ENCODE results near the gene LRRC31.

LRRC31 gene

GRCh38 chr3:169812332-169813235, 57.2 kb downstream of the LRRC31 start, which contains the start of the genes LRRC34 and LRRIQ4:
TSS of gene LRRC34 (minus strand) at chr3:169812904. CDS start at chr3:169812548, 356 bp downstream.
TSS of gene LRRIQ4 (plus strand) at chr3:169812870. CDS start at chr3:169821922, 9,052 bp downstream.
- no peak for TF ChIP-seq CTCF (conservative IDR thresholded peaks at IDR 0.05; ENCODE audit: control insufficient read depth, insufficient read depth, low read depth, low read length)
- H3K4me3 ChIP-seq (ENCODE audit: control insufficient read depth, low read depth, low read length): peak within 1 kb of the TSS; percentile 57

GRCh38 chr3:169811631-169812331, 58.0 kb downstream of the LRRC31 start:
- no peak for TF ChIP-seq CTCF (conservative IDR thresholded peaks at IDR 0.05; ENCODE audit: control insufficient read depth, insufficient read depth, low read depth, low read length)
- peak; percentile 82 for DNase-seq (ENCODE audit: low read depth)

More at GRCh38 chr3:169812332-169813235, 57.2 kb downstream of the LRRC31 start, which contains the start of the genes LRRC34 and LRRIQ4:
- peak; percentile 82 for DNase-seq (ENCODE audit: low read depth)

GRCh38 chr3:169809230-169809795, 60.4 kb downstream of the LRRC31 start:
- DNase-seq (ENCODE audit: low read depth): no peak
- no peak overlapping the region for H3K4me3 ChIP-seq (ENCODE audit: control insufficient read depth, low read depth, low read length)
- TF ChIP-seq CTCF (conservative IDR thresholded peaks at IDR 0.05; ENCODE audit: control insufficient read depth, insufficient read depth, low read depth, low read length): no peak

More at GRCh38 chr3:169811631-169812331, 58.0 kb downstream of the LRRC31 start:
- H3K4me3 ChIP-seq (ENCODE audit: control insufficient read depth, low read depth, low read length): peak overlapping the region; percentile 57

GRCh38 chr3:169804681-169805080, 65.1 kb downstream of the LRRC31 start:
- no peak overlapping the region for H3K4me3 ChIP-seq (ENCODE audit: control insufficient read depth, low read depth, low read length)
- no peak for DNase-seq (ENCODE audit: low read depth)

GRCh38 chr3:169792359-169792758, 77.4 kb downstream of the LRRC31 start:
- H3K4me3 ChIP-seq (ENCODE audit: control insufficient read depth, low read depth, low read length): no peak overlapping the region
- DNase-seq (ENCODE audit: low read depth): no peak
- no peak for TF ChIP-seq CTCF (conservative IDR thresholded peaks at IDR 0.05; ENCODE audit: control insufficient read depth, insufficient read depth, low read depth, low read length)

More at GRCh38 chr3:169804681-169805080, 65.1 kb downstream of the LRRC31 start:
- TF ChIP-seq CTCF (conservative IDR thresholded peaks at IDR 0.05; ENCODE audit: control insufficient read depth, insufficient read depth, low read depth, low read length): no peak

GRCh38 chr3:169790687-169791429, 78.9 kb downstream of the LRRC31 start:
- no peak overlapping the region for H3K4me3 ChIP-seq (ENCODE audit: control insufficient read depth, low read depth, low read length)
- DNase-seq (ENCODE audit: low read depth): peak; percentile 22
- no peak for TF ChIP-seq CTCF (conservative IDR thresholded peaks at IDR 0.05; ENCODE audit: control insufficient read depth, insufficient read depth, low read depth, low read length)

Measured in fibroblast of mammary gland (primary cell).